GM12878 (cell line): Measurements from ENCODE around the gene PTBP3. TPM values are rescaled to one million over a fixed set of nuclear protein-coding genes. Genes with fewer than 3 reads are reported as not detected.

Source experiments
- BACH1 ChIP-seq: fragments of 450-650 bp; IDR thresholded peaks from 2 replicates; pipeline ENCODE4 v1.6.1; 2017; ENCODE audit warnings: mild to moderate bottlenecking, borderline replicate concordance
- CEBPB ChIP-seq, 2 experiments: fragments of 150-350 bp in 1 of 2; IDR thresholded peaks; 2 replicates each; pipeline ENCODE4 v1.6.1; 2012 to 2014; ENCODE audit warnings: low read depth in 2 of 2, low read length in 2 of 2, borderline replicate concordance in 1 of 2, inconsistent platforms in 1 of 2
- CREB1 ChIP-seq: IDR thresholded peaks from 2 replicates; pipeline ENCODE4 v1.6.1; 2012; ENCODE audit warnings: low read depth, mild to moderate bottlenecking, inconsistent platforms
- DPF2 ChIP-seq: fragments of 450-650 bp; IDR thresholded peaks from 2 replicates; pipeline ENCODE4 v1.6.1; 2017; ENCODE audit warnings: mild to moderate bottlenecking
- E4F1 ChIP-seq: fragments of 450-650 bp; IDR thresholded peaks from 2 replicates; pipeline ENCODE4 v1.6.1; 2018; ENCODE audit warnings: borderline replicate concordance, mild to moderate bottlenecking; ENCODE audit not compliant: partially characterized antibody
- EED ChIP-seq: sonication (generic); IDR thresholded peaks from 2 replicates; pipeline ENCODE4 v1.6.1; 2016; ENCODE audit warnings: antibody characterized with exemption, low read depth
- ETV6 ChIP-seq, 2 experiments: fragments of 450-650 bp in 1 of 2; IDR thresholded peaks in 1 of 2; conservative IDR thresholded peaks in 1 of 2; 2 replicates each; pipeline ENCODE4 v1.6.1; 2014; ENCODE audit warnings: antibody characterized with exemption in 1 of 2, borderline replicate concordance in 1 of 2, low read depth in 1 of 2, mild to moderate bottlenecking in 1 of 2, moderate library complexity in 1 of 2
- HSF1 ChIP-seq: fragments of 150-350 bp; IDR thresholded peaks from 2 replicates; pipeline ENCODE4 v1.6.1; 2014; ENCODE audit warnings: mild to moderate bottlenecking, low read depth, low read length
- IKZF2 ChIP-seq, 2 experiments: fragments of 450-650 bp; IDR thresholded peaks; 2 replicates each; pipeline ENCODE4 v1.6.1; 2017; ENCODE audit warnings: mild to moderate bottlenecking in 2 of 2, moderate library complexity in 2 of 2
- KLF5 ChIP-seq: fragments of 450-650 bp; IDR thresholded peaks from 2 replicates; pipeline ENCODE4 v1.6.1; 2014; ENCODE audit warnings: mild to moderate bottlenecking; ENCODE audit not compliant: partially characterized antibody
- MAX ChIP-seq: IDR thresholded peaks from 2 replicates; pipeline ENCODE4 v1.6.1; 2012; ENCODE audit warnings: low read depth, low read length, improper control_type of control experiment
- MYB ChIP-seq: fragments of 150-350 bp; IDR thresholded peaks from 2 replicates; pipeline ENCODE4 v1.6.1; 2014; ENCODE audit warnings: mild to moderate bottlenecking, low read depth, low read length, borderline replicate concordance
- MYC ChIP-seq: IDR thresholded peaks from 2 replicates; pipeline ENCODE4 v1.6.1; 2011; ENCODE audit warnings: mild to moderate bottlenecking, low read length, moderate library complexity, inconsistent platforms; ENCODE audit not compliant: insufficient read depth, insufficient replicate concordance, insufficient read length, severe bottlenecking
- NKRF ChIP-seq: fragments of 450-650 bp; conservative IDR thresholded peaks from 2 replicates; pipeline ENCODE4 v1.6.1; 2017; ENCODE audit warnings: mild to moderate bottlenecking, moderate library complexity
- POLR2AphosphoS5 ChIP-seq: IDR thresholded peaks from 2 replicates; pipeline ENCODE4 v1.6.1; 2011; ENCODE audit warnings: mild to moderate bottlenecking, low read length, inconsistent platforms
- RB1 ChIP-seq: fragments of 450-650 bp; formaldehyde crosslinking; IDR thresholded peaks from 2 replicates; pipeline ENCODE4 v1.6.1; 2017; ENCODE audit warnings: mild to moderate bottlenecking, borderline replicate concordance
- SIN3A ChIP-seq: IDR thresholded peaks from 2 replicates; pipeline ENCODE4 v1.6.1; 2012; ENCODE audit warnings: low read depth, low read length, improper control_type of control experiment
- SP1 ChIP-seq: IDR thresholded peaks from one replicate; pipeline ENCODE4 v1.6.1; 2011; ENCODE audit warnings: low read depth, low read length
- SPI1 ChIP-seq: IDR thresholded peaks from 2 replicates; pipeline ENCODE4 v1.6.1; 2011; ENCODE audit warnings: low read depth, mild to moderate bottlenecking, low read length, moderate library complexity, borderline replicate concordance; ENCODE audit not compliant: insufficient read depth
- SUPT20H ChIP-seq: IDR thresholded peaks from 2 replicates; pipeline ENCODE4 v1.6.1; 2011; ENCODE audit warnings: low read depth, mild to moderate bottlenecking, low read length, moderate library complexity, borderline replicate concordance; ENCODE audit not compliant: control insufficient read depth
- SUZ12 ChIP-seq: fragments of 200-600 bp; sonication (generic); IDR thresholded peaks from one replicate; pipeline ENCODE4 v1.6.1; 2018; ENCODE audit warnings: antibody characterized with exemption, mild to moderate bottlenecking; ENCODE audit not compliant: unreplicated experiment
- TCF12 ChIP-seq: IDR thresholded peaks from 2 replicates; pipeline ENCODE4 v1.6.1; 2011; ENCODE audit warnings: low read depth, mild to moderate bottlenecking, low read length
- TCF3 ChIP-seq: IDR thresholded peaks from 2 replicates; pipeline ENCODE4 v1.6.1; 2012; ENCODE audit warnings: low read depth, mild to moderate bottlenecking, low read length, borderline replicate concordance; ENCODE audit not compliant: insufficient read depth
- ZNF622 ChIP-seq: fragments of 450-650 bp; IDR thresholded peaks from 2 replicates; pipeline ENCODE4 v1.6.1; 2017; ENCODE audit warnings: mild to moderate bottlenecking, inconsistent platforms
- polyA plus RNA-seq, 11 experiments: library from polyadenylated mRNA; depleted of rRNA in 4 of 11; unstranded in 6 of 11; stranded (reverse) in 5 of 11; fragments of >200 nt; fragmentation: Nextera tagmentation in 4 of 11; fragmentation: Illumina TruSeq in 1 of 11; extraction: Ambion mirVana in 4 of 11; extraction: Trizol in 1 of 11; gene quantifications; 1 replicate in 1 of 11; 2 replicates in 10 of 11; pipeline versions ENCODE4 v1.2.1 to v1.2.3, GENCODE V29; 2011 to 2016; ENCODE audit warnings: inconsistent platforms in 2 of 11, missing spikeins in 2 of 11, low read depth in 1 of 11
- total RNA-seq, 4 experiments: library from RNA; depleted of rRNA in 3 of 4; stranded (reverse); fragments of >200 nt in 3 of 4; fragmentation: Illumina TruSeq in 1 of 4; extraction: Trizol in 1 of 4; gene quantifications; 2 replicates each; pipeline versions ENCODE4 v1.2.1 to v1.2.3, GENCODE V29; 2013 to 2021

PTBP3 gene
- total and polyA plus RNA-seq, 10 of the 15 experiments (the other 5 are each of a cell fraction or from before 2014, with no cell fraction given), result 12.5 to 104 (median 52.7) TPM

- TF ChIP-seq SP1 (peak; percentile 25), CEBPB (IDR thresholded peaks at IDR 0.05; ENCODE audit: borderline replicate concordance in 1 of 2, low read depth in 2 of 2, low read length in 2 of 2) (no peak), NKRF (peak; percentile 82), EED (no peak; the same call in 1 of the 2 replicates), BACH1 (peak; percentile 43; the same call in 1 of the 2 replicates), TCF3 (peak; percentile 64; the same call in 1 of the 2 replicates), ETV6 (conservative IDR thresholded peaks at IDR 0.05 in 1 of 2, IDR thresholded peaks at IDR 0.05 in 1 of 2; ENCODE audit: borderline replicate concordance in 1 of 2, low read depth in 1 of 2) (peak in 1 of 2 experiments; percentile 63; a peak in 1 of 4 replicates), DPF2 (peak; percentile 94), CREB1 (peak; percentile 70), RB1 (peak; percentile 90; the same call in 1 of the 2 replicates), E4F1 (no peak), HSF1 (no peak), SPI1 (peak; percentile 78), IKZF2 (IDR thresholded peaks at IDR 0.05) (no peak), SIN3A (peak; percentile 48; the same call in 1 of the 2 replicates), POLR2AphosphoS5 (peak; percentile 72), SUPT20H (no peak), TCF12 (peak; percentile 33; the same call in 1 of the 2 replicates), MYC (peak; percentile 22), MAX (peak; percentile 57; the same call in 1 of the 2 replicates), MYB (no peak), SUZ12 (no peak), ZNF622 (no peak), KLF5 (peak; percentile 74)
These were observed at the start of gene PTBP3 (continued) for GRCh38 chr9:112332977-112333638.
